Fibroblast of lung (primary cell): ENCODE results near the gene PHB1. TPM values are rescaled to one million over a fixed set of nuclear protein-coding genes. Genes with fewer than 3 reads are reported as not detected.

Source experiments
- DNase-seq, 2 donors: peaks; one replicate each; pipeline versions ENCODE4 v3.0.0 to v3.0.0-alpha.2; 2010; ENCODE audit warnings: low read depth in 2 of 2
- H2AFZ ChIP-seq: 2 replicates; pipeline ENCODE4 v1.5.1; 2012; ENCODE audit warnings: low read length, control low read depth, inconsistent platforms
- H3K27ac ChIP-seq: 2 replicates; pipeline ENCODE4 v1.5.1; 2011; ENCODE audit warnings: low read length, control low read depth; ENCODE audit not compliant: insufficient read depth
- H3K27me3 ChIP-seq: 2 replicates; pipeline ENCODE4 v1.5.1; 2011; ENCODE audit warnings: mild to moderate bottlenecking, low read length; ENCODE audit not compliant: control insufficient read depth, insufficient read depth
- H3K36me3 ChIP-seq: 2 replicates; pipeline ENCODE4 v1.5.1; 2011; ENCODE audit warnings: low read length; ENCODE audit not compliant: control insufficient read depth, insufficient read depth
- H3K4me1 ChIP-seq: 2 replicates; pipeline ENCODE4 v1.5.1; 2011; ENCODE audit warnings: low read length; ENCODE audit not compliant: control insufficient read depth, insufficient read depth; ENCODE audit errors: extremely low read depth
- H3K4me2 ChIP-seq: 2 replicates; pipeline ENCODE4 v1.5.1; 2011; ENCODE audit warnings: low read length, control low read depth; ENCODE audit not compliant: insufficient read depth; ENCODE audit errors: extremely low read depth
- H3K4me3 ChIP-seq, 4 experiments: fragments of 200-600 bp in 1 of 4; sonication (generic) in 1 of 4; replicated peaks in 1 of 4; 2 replicates each; pipeline ENCODE4 v1.5.1; 2011 to 2016; ENCODE audit warnings: low read length in 4 of 4, low read depth in 3 of 4, mild to moderate bottlenecking in 3 of 4, control low read depth in 2 of 4, inconsistent platforms in 1 of 4, mixed read lengths in 1 of 4; ENCODE audit not compliant: insufficient read depth in 1 of 4; ENCODE audit errors: control extremely low read depth in 1 of 4
- H3K79me2 ChIP-seq: 2 replicates; pipeline ENCODE4 v1.5.1; 2012; ENCODE audit warnings: mild to moderate bottlenecking, low read length, inconsistent platforms; ENCODE audit not compliant: control insufficient read depth, insufficient read depth
- H3K9ac ChIP-seq: 2 replicates; pipeline ENCODE4 v1.5.1; 2011; ENCODE audit warnings: mild to moderate bottlenecking, low read length, control low read depth; ENCODE audit not compliant: insufficient read depth
- H3K9me3 ChIP-seq: 2 replicates; pipeline ENCODE4 v1.5.1; 2012; ENCODE audit warnings: low read depth, low read length; ENCODE audit not compliant: control insufficient read depth, insufficient read depth
- H4K20me1 ChIP-seq: 2 replicates; pipeline ENCODE4 v1.5.1; 2011; ENCODE audit warnings: low read length; ENCODE audit not compliant: control insufficient read depth, insufficient read depth; ENCODE audit errors: extremely low read depth
- EZH2 ChIP-seq: IDR thresholded peaks from 2 replicates; pipeline ENCODE4 v1.5.1; 2012; ENCODE audit warnings: low read length, control low read depth, mild to moderate bottlenecking; ENCODE audit errors: missing control alignments
- polyA plus RNA-seq, 2 donors: library from polyadenylated mRNA; depleted of rRNA in 1 of 2; stranded (reverse) in 1 of 2; unstranded in 1 of 2; fragments of >200 nt; gene quantifications; 2 replicates each; pipeline ENCODE4 v1.2.1, GENCODE V29; 2011 to 2012; ENCODE audit warnings: missing spikeins in 1 of 2
- total RNA-seq: library from RNA; depleted of rRNA; stranded (reverse); fragments of >200 nt; gene quantifications from 2 replicates; pipeline ENCODE4 v1.2.1, GENCODE V29; 2014
- TF ChIP-seq, protein P1 (sequence below), 2 donors: IDR thresholded peaks in 1 of 2; conservative IDR thresholded peaks in 1 of 2; 1 replicate in 1 of 2; 2 replicates in 1 of 2; pipeline ENCODE4 v1.5.1; 2011 to 2012; ENCODE audit warnings: low read length in 2 of 2, control low read depth in 1 of 2, inconsistent platforms in 1 of 2, low read depth in 1 of 2, mild to moderate bottlenecking in 1 of 2

The PHB1 gene
- total and polyA plus RNA-seq, 2 donors (not counting 1 experiment from before 2014, with no cell fraction given), result 99.6 to 163 TPM

DNA sequence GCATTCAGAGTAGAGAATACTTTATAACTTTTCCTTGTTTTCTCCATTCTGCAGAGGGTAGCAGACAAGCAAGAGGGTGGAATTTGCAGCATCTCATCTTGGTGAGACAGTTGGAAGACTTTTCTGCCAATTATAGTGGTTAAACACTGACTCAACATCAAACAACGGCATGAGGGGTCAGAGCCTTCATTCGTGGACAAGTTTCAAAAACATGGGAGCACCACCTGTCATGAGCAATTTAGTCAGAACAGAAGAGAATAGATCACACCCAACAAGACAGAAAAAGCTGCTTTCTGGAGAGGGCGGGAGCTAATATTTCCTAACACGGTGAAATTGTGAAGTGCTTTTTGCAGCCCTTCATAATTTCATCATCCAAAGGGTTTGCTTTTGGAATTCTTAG lies 34.8 kb downstream of the PHB1 start:
- Histone ChIP-seq H3K27ac (no peak overlapping the region), H4K20me1 (no peaks in the 10 kb centered on the region), H3K36me3 (no peaks in the 10 kb centered on the region), H2AFZ (no peak overlapping the region), H3K9me3 (no peaks in the 10 kb centered on the region), H3K9ac (no peak overlapping the region), H3K27me3 (no peaks in the 10 kb centered on the region), H3K4me1 (no peaks in the 10 kb centered on the region), H3K79me2 (no peaks in the 10 kb centered on the region), H3K4me2 (no peak overlapping the region), H3K4me3 (no peak overlapping the region)
- DNase-seq, result peak in 1 of 2 donors; percentile 49
- TF ChIP-seq EZH2, result no peak
- TF ChIP-seq, protein P1, sequence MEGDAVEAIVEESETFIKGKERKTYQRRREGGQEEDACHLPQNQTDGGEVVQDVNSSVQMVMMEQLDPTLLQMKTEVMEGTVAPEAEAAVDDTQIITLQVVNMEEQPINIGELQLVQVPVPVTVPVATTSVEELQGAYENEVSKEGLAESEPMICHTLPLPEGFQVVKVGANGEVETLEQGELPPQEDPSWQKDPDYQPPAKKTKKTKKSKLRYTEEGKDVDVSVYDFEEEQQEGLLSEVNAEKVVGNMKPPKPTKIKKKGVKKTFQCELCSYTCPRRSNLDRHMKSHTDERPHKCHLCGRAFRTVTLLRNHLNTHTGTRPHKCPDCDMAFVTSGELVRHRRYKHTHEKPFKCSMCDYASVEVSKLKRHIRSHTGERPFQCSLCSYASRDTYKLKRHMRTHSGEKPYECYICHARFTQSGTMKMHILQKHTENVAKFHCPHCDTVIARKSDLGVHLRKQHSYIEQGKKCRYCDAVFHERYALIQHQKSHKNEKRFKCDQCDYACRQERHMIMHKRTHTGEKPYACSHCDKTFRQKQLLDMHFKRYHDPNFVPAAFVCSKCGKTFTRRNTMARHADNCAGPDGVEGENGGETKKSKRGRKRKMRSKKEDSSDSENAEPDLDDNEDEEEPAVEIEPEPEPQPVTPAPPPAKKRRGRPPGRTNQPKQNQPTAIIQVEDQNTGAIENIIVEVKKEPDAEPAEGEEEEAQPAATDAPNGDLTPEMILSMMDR (conservative IDR thresholded peaks at IDR 0.05 in 1 of 2, IDR thresholded peaks at IDR 0.05 in 1 of 2; ENCODE audit: low read depth in 1 of 2, low read length in 2 of 2), result no peak

- Histone ChIP-seq H3K79me2 (no peaks in the 10 kb centered on the region), H3K27ac (no peak overlapping the region), H3K9me3 (no peaks in the 10 kb centered on the region), H3K27me3 (no peaks in the 10 kb centered on the region), H3K4me1 (no peaks in the 10 kb centered on the region), H3K4me2 (no peak overlapping the region), H2AFZ (no peak overlapping the region), H3K36me3 (no peaks in the 10 kb centered on the region), H3K4me3 (no peak overlapping the region), H3K9ac (no peak overlapping the region), H4K20me1 (no peaks in the 10 kb centered on the region)
- no peak for DNase-seq
- no peak for TF ChIP-seq EZH2
- TF ChIP-seq, protein P1 (conservative IDR thresholded peaks at IDR 0.05 in 1 of 2, IDR thresholded peaks at IDR 0.05 in 1 of 2; ENCODE audit: low read depth in 1 of 2, low read length in 2 of 2), result no peak
These were observed 36.4 kb downstream of the PHB1 start for GRCh38 chr17:49378311-49378710.

- H3K36me3 ChIP-seq, result no peaks in the 10 kb centered on the region
- no peaks in the 10 kb centered on the region for H3K9me3 ChIP-seq
- DNase-seq, result no peak
- TF ChIP-seq EZH2, result no peak
- TF ChIP-seq, protein P1 (conservative IDR thresholded peaks at IDR 0.05 in 1 of 2, IDR thresholded peaks at IDR 0.05 in 1 of 2; ENCODE audit: low read depth in 1 of 2, low read length in 2 of 2), result no peak
- H3K27ac ChIP-seq, result no peak overlapping the region
- no peaks in the 10 kb centered on the region for H3K27me3 ChIP-seq
- H2AFZ ChIP-seq, result no peak overlapping the region
- H4K20me1 ChIP-seq, result no peaks in the 10 kb centered on the region
- H3K4me3 ChIP-seq, result no peak overlapping the region
- H3K9ac ChIP-seq, result no peak overlapping the region
- H3K4me1 ChIP-seq, result no peaks in the 10 kb centered on the region
- H3K79me2 ChIP-seq, result no peaks in the 10 kb centered on the region
- H3K4me2 ChIP-seq, result no peak overlapping the region
These were observed 39.1 kb downstream of the PHB1 start for GRCh38 chr17:49375544-49375943.
